Hypothalamus (tissue), 51 donors: ENCODE data around the gene HHEX.

Experiments used
- DNase-seq, 51 donors: peaks; one replicate each; lab custom pipeline; 2025; lab: John Stamatoyannopoulos, UW

HHEX gene

GRCh38 chr10:92692697-92693533 is 3.2 kb downstream of the HHEX start:
- no peak for DNase-seq

- no peak for DNase-seq
These were observed 3.8 kb downstream of the HHEX start for GRCh38 chr10:92693534-92693893.

GRCh38 chr10:92695679-92696605 is 6.2 kb downstream of the HHEX start:
- DNase-seq: no peak

- no peak for DNase-seq
These were observed 7.0 kb downstream of the HHEX start for GRCh38 chr10:92696606-92697383.

- no peak for DNase-seq
These were observed 8.1 kb downstream of the HHEX start for GRCh38 chr10:92697663-92698511.

GRCh38 chr10:92699193-92699517 is 9.4 kb downstream of the HHEX start:
- DNase-seq: no peak

GRCh38 chr10:92699518-92700381 is 10.0 kb downstream of the HHEX start:
- DNase-seq: peak in 4 of 51 donors; percentile 6 to 13 (median 9)

- no peak for DNase-seq
These were observed 12.7 kb downstream of the HHEX start for GRCh38 chr10:92702301-92702916.

GRCh38 chr10:92712016-92712889 is 22.5 kb downstream of the HHEX start:
- DNase-seq: no peak

- no peak for DNase-seq
These were observed 24.5 kb downstream of the HHEX start for GRCh38 chr10:92714152-92714845.

- DNase-seq: no peak
These were observed 25.1 kb downstream of the HHEX start for GRCh38 chr10:92714872-92715271.

- DNase-seq: no peak
These were observed 30.5 kb downstream of the HHEX start for GRCh38 chr10:92719991-92720830.

GRCh38 chr10:92720831-92721165 is 31.0 kb downstream of the HHEX start:
- no peak for DNase-seq

GRCh38 chr10:92722349-92722748 is 32.6 kb downstream of the HHEX start:
- DNase-seq: no peak

GRCh38 chr10:92727141-92727540 is 37.4 kb downstream of the HHEX start:
- no peak for DNase-seq

- no peak for DNase-seq
These were observed 37.8 kb downstream of the HHEX start for GRCh38 chr10:92727550-92727949.
